GM12878 (cell line): ENCODE measurements around the gene CIAPIN1. TPM values are rescaled to one million over a fixed set of nuclear protein-coding genes. Genes with fewer than 3 reads are reported as not detected.

Experiments used
- BHLHE40 ChIP-seq, 2 experiments: fragments of 450-650 bp in 1 of 2; IDR thresholded peaks; 2 replicates each; pipeline ENCODE4 v1.6.1; 2011 to 2017; ENCODE audit warnings: low read depth in 2 of 2, borderline replicate concordance in 1 of 2, improper control_type of control experiment in 1 of 2, low read length in 1 of 2, mild to moderate bottlenecking in 1 of 2
- BRCA1 ChIP-seq: IDR thresholded peaks from 2 replicates; pipeline ENCODE4 v1.6.1; 2011; ENCODE audit warnings: low read depth, low read length, improper control_type of control experiment
- EED ChIP-seq: sonication (generic); IDR thresholded peaks from 2 replicates; pipeline ENCODE4 v1.6.1; 2016; ENCODE audit warnings: antibody characterized with exemption, low read depth
- EGR1 ChIP-seq, 2 experiments: IDR thresholded peaks; 1 replicate in 1 of 2; 2 replicates in 1 of 2; pipeline ENCODE4 v1.6.1; 2011 to 2012; ENCODE audit warnings: low read depth in 2 of 2, low read length in 2 of 2, borderline replicate concordance in 1 of 2, mild to moderate bottlenecking in 1 of 2, moderate library complexity in 1 of 2
- EZH2 ChIP-seq: IDR thresholded peaks from 2 replicates; pipeline ENCODE4 v1.6.1; 2012; ENCODE audit warnings: low read depth, mild to moderate bottlenecking, control low read depth, inconsistent platforms, low read length, borderline replicate concordance; ENCODE audit not compliant: control insufficient read depth
- GATAD2B ChIP-seq: fragments of 450-650 bp; conservative IDR thresholded peaks from 2 replicates; pipeline ENCODE4 v1.6.1; 2017; ENCODE audit warnings: low read depth, mild to moderate bottlenecking, moderate library complexity
- HDGF ChIP-seq: fragments of 450-650 bp; IDR thresholded peaks from 2 replicates; pipeline ENCODE4 v1.6.1; 2016; ENCODE audit warnings: antibody characterized with exemption
- IKZF1 ChIP-seq: fragments of 450-650 bp; conservative IDR thresholded peaks from 2 replicates; pipeline ENCODE4 v1.6.1; 2017; ENCODE audit warnings: antibody characterized with exemption, mild to moderate bottlenecking
- IRF4 ChIP-seq: IDR thresholded peaks from 2 replicates; pipeline ENCODE4 v1.6.1; 2011; ENCODE audit warnings: low read depth, low read length
- KLF5 ChIP-seq: fragments of 450-650 bp; IDR thresholded peaks from 2 replicates; pipeline ENCODE4 v1.6.1; 2014; ENCODE audit warnings: mild to moderate bottlenecking; ENCODE audit not compliant: partially characterized antibody
- MYC ChIP-seq: IDR thresholded peaks from 2 replicates; pipeline ENCODE4 v1.6.1; 2011; ENCODE audit warnings: mild to moderate bottlenecking, low read length, moderate library complexity, inconsistent platforms; ENCODE audit not compliant: insufficient read depth, insufficient replicate concordance, insufficient read length, severe bottlenecking
- NR2F1 ChIP-seq: fragments of 450-650 bp; conservative IDR thresholded peaks from 2 replicates; pipeline ENCODE4 v1.6.1; 2017; ENCODE audit warnings: mild to moderate bottlenecking
- PAX5 ChIP-seq: IDR thresholded peaks from 2 replicates; pipeline ENCODE4 v1.6.1; 2011; ENCODE audit warnings: low read depth, low read length, borderline replicate concordance
- PML ChIP-seq: IDR thresholded peaks from 2 replicates; pipeline ENCODE4 v1.6.1; 2012; ENCODE audit warnings: low read length, inconsistent platforms
- POLR2AphosphoS5 ChIP-seq: IDR thresholded peaks from 2 replicates; pipeline ENCODE4 v1.6.1; 2011; ENCODE audit warnings: mild to moderate bottlenecking, low read length, inconsistent platforms
- RAD21 ChIP-seq: IDR thresholded peaks from 2 replicates; pipeline ENCODE4 v1.6.1; 2011; ENCODE audit warnings: mild to moderate bottlenecking, low read depth, low read length, moderate library complexity; ENCODE audit not compliant: insufficient read depth
- RCOR1 ChIP-seq: conservative IDR thresholded peaks from 2 replicates; pipeline ENCODE4 v1.6.1; 2012; ENCODE audit warnings: low read depth, low read length, improper control_type of control experiment
- SIX5 ChIP-seq: IDR thresholded peaks from 2 replicates; pipeline ENCODE4 v1.6.1; 2011; ENCODE audit warnings: mild to moderate bottlenecking, low read depth, low read length, moderate library complexity; ENCODE audit not compliant: severe bottlenecking
- SMC3 ChIP-seq: IDR thresholded peaks from 2 replicates; pipeline ENCODE4 v1.6.1; 2011; ENCODE audit warnings: low read length, improper control_type of control experiment, borderline replicate concordance
- SPI1 ChIP-seq: IDR thresholded peaks from 2 replicates; pipeline ENCODE4 v1.6.1; 2011; ENCODE audit warnings: low read depth, mild to moderate bottlenecking, low read length, moderate library complexity, borderline replicate concordance; ENCODE audit not compliant: insufficient read depth
- SREBF1 ChIP-seq: IDR thresholded peaks from 2 replicates; pipeline ENCODE4 v1.6.1; 2012; ENCODE audit warnings: mild to moderate bottlenecking, low read length
- SRF ChIP-seq, 2 experiments: IDR thresholded peaks; 2 replicates each; pipeline ENCODE4 v1.6.1; 2011; ENCODE audit warnings: low read depth in 2 of 2, low read length in 2 of 2, mild to moderate bottlenecking in 1 of 2, moderate library complexity in 1 of 2
- TAF1 ChIP-seq: IDR thresholded peaks from 2 replicates; pipeline ENCODE4 v1.6.1; 2011; ENCODE audit warnings: mild to moderate bottlenecking, low read depth, low read length, borderline replicate concordance
- TCF7 ChIP-seq: IDR thresholded peaks from 2 replicates; pipeline ENCODE4 v1.6.1; 2014; ENCODE audit warnings: antibody characterized with exemption, borderline replicate concordance
- ZBED1 ChIP-seq: IDR thresholded peaks from 2 replicates; pipeline ENCODE4 v1.6.1; 2016; ENCODE audit warnings: borderline replicate concordance
- ZNF217 ChIP-seq: fragments of 450-650 bp; IDR thresholded peaks from 2 replicates; pipeline ENCODE4 v1.6.1; 2017; ENCODE audit warnings: antibody characterized with exemption, mild to moderate bottlenecking
- ZNF384 ChIP-seq: IDR thresholded peaks from 2 replicates; pipeline ENCODE4 v1.6.1; 2012; ENCODE audit warnings: low read depth, mild to moderate bottlenecking, low read length, improper control_type of control experiment, borderline replicate concordance
- polyA plus RNA-seq, 11 experiments: library from polyadenylated mRNA; depleted of rRNA in 4 of 11; unstranded in 6 of 11; stranded (reverse) in 5 of 11; fragments of >200 nt; fragmentation: Nextera tagmentation in 4 of 11; fragmentation: Illumina TruSeq in 1 of 11; extraction: Ambion mirVana in 4 of 11; extraction: Trizol in 1 of 11; gene quantifications; 1 replicate in 1 of 11; 2 replicates in 10 of 11; pipeline versions ENCODE4 v1.2.1 to v1.2.3, GENCODE V29; 2011 to 2016; ENCODE audit warnings: inconsistent platforms in 2 of 11, missing spikeins in 2 of 11, low read depth in 1 of 11
- total RNA-seq, 4 experiments: library from RNA; depleted of rRNA in 3 of 4; stranded (reverse); fragments of >200 nt in 3 of 4; fragmentation: Illumina TruSeq in 1 of 4; extraction: Trizol in 1 of 4; gene quantifications; 2 replicates each; pipeline versions ENCODE4 v1.2.1 to v1.2.3, GENCODE V29; 2013 to 2021
- TF ChIP-seq, protein P1 (sequence below): IDR thresholded peaks from 2 replicates; pipeline ENCODE4 v1.6.1; 2012; ENCODE audit warnings: mild to moderate bottlenecking, low read depth, low read length

CIAPIN1 gene
- total and polyA plus RNA-seq, 10 of the 15 experiments (the other 5 are each of a cell fraction or from before 2014, with no cell fraction given), result 46.2 to 150 (median 54.3) TPM

DNA sequence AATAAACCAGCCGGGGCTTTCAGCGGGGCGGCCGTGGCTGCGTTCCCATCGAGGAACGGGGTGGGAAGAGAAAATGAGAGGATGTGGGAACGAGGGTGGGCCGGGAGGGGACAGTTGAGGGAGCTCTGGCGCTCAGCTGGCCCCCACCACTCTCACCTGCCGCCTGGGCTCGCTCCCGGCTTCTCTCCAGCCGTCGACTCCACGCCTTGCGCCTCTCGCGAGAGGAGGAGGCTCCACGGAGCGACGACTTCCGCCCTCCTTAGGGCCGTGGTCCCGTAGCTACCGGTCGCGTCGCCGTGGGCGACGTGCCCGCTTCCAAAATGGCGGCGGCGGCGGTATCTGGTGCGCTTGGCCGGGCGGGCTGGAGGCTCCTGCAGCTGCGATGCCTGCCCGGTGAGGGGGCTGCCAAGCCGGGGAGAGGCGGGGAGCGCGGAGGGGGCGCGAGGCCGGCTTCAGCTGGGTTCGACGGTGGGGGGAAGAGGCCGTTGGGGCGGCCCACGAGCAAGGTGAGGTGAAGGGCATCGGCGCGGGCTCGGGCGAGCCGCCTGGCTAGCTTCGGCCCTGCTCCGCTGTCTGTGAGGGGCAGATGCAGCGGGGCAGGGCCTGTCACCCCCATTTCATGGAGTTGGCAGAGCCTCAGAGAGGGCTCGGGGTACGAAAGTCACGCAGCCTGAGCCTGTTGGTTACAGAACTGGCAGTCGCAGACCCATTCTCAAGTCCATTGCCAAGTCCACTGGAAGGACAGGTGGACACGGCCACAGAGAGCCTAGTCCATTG lies at the start of gene CIAPIN1, which contains the start of gene COQ9 (continued):
- TF ChIP-seq BRCA1 (peak; percentile 97), EGR1 (IDR thresholded peaks at IDR 0.05; ENCODE audit: borderline replicate concordance in 1 of 2, low read depth in 2 of 2, low read length in 2 of 2) (peak; percentile 65 to 91; a peak in 2 of 3 replicates), MYC (no peak), TCF7 (no peak), ZNF384 (no peak), EZH2 (no peak), KLF5 (peak; percentile 73), PML (peak; percentile 78; the same call in 1 of the 2 replicates), HDGF (no peak), ZNF217 (no peak), IRF4 (no peak), ZBED1 (no peak), SPI1 (peak; percentile 53; the same call in 1 of the 2 replicates), SRF (IDR thresholded peaks at IDR 0.05; ENCODE audit: low read depth in 2 of 2, low read length in 2 of 2) (0 out of 4 replicates have a peak, but pooled peaks of 1 of the 2 experiments have one; percentile 51), TAF1 (peak; percentile 99), POLR2AphosphoS5 (peak; percentile 84), SIX5 (peak; percentile 77), GATAD2B (peak; percentile 80; the same call in 1 of the 2 replicates), PAX5 (0 out of 2 replicates have a peak, but pooled peaks have one; percentile 37), RAD21 (no peak), BHLHE40 (IDR thresholded peaks at IDR 0.05; ENCODE audit: borderline replicate concordance in 1 of 2, low read depth in 2 of 2, low read length in 1 of 2) (peak; percentile 2 to 60; a peak in 2 of 4 replicates), SMC3 (no peak), IKZF1 (peak; percentile 85), NR2F1 (0 out of 2 replicates have a peak, but pooled peaks have one; percentile 19), SREBF1 (no peak), RCOR1 (peak; percentile 99), EED (no peak)
- TF ChIP-seq, protein P1, sequence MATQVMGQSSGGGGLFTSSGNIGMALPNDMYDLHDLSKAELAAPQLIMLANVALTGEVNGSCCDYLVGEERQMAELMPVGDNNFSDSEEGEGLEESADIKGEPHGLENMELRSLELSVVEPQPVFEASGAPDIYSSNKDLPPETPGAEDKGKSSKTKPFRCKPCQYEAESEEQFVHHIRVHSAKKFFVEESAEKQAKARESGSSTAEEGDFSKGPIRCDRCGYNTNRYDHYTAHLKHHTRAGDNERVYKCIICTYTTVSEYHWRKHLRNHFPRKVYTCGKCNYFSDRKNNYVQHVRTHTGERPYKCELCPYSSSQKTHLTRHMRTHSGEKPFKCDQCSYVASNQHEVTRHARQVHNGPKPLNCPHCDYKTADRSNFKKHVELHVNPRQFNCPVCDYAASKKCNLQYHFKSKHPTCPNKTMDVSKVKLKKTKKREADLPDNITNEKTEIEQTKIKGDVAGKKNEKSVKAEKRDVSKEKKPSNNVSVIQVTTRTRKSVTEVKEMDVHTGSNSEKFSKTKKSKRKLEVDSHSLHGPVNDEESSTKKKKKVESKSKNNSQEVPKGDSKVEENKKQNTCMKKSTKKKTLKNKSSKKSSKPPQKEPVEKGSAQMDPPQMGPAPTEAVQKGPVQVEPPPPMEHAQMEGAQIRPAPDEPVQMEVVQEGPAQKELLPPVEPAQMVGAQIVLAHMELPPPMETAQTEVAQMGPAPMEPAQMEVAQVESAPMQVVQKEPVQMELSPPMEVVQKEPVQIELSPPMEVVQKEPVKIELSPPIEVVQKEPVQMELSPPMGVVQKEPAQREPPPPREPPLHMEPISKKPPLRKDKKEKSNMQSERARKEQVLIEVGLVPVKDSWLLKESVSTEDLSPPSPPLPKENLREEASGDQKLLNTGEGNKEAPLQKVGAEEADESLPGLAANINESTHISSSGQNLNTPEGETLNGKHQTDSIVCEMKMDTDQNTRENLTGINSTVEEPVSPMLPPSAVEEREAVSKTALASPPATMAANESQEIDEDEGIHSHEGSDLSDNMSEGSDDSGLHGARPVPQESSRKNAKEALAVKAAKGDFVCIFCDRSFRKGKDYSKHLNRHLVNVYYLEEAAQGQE, result 0 out of 2 replicates have a peak, but pooled peaks have one; percentile 17
